A204.1 (cell line): Measurements from ENCODE around the gene FKBP8.

Source experiments
- FAIRE-seq: peaks from 2 replicates; lab custom pipeline; 2012; peaks lifted over from hg19 to GRCh38; lab: Jason Lieb, UNC

Gene FKBP8

DNA sequence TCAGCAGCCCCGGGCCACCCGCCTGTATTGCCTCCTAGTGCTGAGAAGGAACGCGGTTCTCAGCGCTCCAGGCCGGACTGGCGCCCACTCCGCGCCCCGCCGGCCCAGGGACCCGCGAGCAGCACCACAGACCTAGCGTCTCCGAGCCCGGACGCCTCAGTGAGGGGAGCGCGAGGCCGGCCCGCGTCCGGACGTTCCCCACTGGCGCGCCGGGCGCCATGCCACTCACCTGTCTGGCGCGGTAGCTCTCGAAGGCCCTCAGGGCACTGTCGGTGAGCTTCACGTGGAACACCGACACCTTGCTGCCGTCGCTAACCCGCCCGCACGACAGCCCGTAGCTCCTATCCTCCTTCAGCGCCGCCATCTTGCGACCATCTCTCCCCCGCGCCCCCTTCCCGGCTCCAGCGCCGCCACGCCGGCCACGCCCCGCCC lies 21.7 kb downstream of the FKBP8 start, which contains the start of gene ELL:
ELL (minus strand) TSS at position 379 of the 432 bp plus-strand sequence; CDS start at position 364, 15 bp downstream.
- no peak for FAIRE-seq

DNA sequence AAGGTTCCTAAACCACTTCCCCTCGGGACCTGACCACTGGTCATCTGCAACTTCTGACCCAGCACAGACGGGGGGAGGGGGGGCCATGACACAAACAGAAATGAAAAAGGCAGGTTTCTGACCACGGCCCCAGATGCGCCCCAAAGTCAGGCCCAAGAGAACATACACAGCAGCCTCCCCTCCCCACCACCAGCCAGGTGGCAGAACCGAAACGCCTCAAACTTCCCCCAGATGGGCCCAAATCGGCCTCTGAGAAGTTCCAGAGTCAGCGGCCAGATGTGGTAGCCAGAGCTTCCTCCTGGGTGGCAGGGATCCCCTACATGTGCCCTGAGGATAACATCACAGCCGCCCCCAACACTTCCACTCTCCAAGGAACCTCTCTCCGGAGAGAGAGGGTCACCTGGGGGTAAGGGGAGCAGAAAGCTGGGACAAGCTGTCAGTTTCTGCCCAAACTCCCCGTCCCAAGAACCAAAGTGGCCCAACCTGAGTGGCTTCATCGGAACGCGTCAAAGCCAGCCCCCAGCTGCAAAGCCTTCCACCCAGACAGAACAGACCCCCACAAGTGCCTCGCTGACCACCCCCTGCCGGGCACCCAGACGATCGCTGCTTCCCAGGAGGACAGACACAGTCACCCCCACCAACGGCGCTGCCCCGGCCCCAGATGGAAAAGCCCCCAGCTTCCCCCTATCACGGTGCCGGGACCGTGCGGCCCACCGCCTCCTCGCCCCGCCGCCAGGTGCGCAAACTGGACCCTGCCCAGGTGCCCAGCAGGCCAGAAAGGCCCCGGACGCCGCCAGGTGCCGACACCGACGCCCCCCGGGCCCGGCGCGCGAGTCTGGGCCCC lies 22.3 kb downstream of the FKBP8 start:
- FAIRE-seq: no peak

DNA sequence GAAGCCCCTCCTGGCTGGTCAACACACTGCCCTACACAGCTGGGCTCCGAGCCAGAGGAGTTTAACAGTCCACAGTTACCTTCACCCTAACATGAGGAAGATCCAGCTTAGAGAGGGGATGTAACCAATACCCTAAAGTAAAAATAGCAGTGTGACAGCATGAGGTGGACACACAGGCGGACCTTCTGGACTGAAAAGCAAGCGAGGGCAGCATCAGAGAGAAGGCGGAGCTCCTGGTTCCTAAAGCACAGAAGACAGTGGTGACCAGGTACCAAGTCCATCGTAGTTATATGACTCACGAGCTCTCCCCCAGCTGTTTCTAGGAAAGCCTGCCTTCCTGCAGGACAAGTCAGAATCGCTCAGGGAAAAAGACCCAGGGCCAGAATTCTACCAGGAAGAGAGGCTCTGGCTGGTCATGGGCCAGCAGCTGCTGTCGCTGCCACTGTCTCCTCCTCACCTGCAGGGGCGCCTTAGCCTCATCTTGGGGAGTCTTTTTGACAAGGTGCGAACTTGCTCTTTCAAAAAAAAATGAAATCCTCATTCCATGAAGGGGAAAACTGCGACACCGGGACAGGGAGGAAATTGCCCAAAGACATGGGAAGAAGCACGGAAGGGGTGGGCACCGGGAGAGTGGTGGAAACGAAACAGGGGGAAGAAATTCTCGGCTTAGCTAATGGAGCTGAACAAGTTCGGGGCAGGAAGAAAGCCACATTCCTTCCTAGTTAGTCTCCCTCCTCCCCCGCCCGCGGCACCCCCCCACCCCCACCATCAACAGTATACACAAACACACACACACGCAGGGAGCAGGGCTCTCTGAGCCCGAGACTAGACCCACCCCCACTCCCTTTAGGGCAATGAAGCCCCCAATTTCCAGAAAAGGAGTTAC lies 23.2 kb downstream of the FKBP8 start:
- no peak for FAIRE-seq

DNA sequence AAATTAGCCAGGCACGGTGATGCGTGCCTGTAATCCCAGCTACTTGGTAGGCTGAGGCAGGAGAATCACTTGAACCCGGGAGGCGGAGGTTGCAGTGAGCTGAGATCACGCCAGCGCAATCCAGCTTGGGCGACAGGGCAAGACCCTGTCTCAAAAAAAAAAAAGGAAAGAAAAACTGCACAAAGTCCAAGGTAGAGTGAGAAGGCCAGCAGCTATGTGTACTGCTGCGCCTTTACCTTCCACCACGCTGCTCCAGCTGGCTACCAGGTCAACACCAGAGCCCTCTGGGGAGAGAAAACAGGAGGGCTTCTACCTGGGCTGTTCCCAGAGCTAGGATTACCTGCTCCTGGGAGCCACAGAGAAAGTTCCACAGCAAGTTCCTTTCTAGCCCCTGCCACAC lies 24.7 kb downstream of the FKBP8 start:
- no peak for FAIRE-seq

DNA sequence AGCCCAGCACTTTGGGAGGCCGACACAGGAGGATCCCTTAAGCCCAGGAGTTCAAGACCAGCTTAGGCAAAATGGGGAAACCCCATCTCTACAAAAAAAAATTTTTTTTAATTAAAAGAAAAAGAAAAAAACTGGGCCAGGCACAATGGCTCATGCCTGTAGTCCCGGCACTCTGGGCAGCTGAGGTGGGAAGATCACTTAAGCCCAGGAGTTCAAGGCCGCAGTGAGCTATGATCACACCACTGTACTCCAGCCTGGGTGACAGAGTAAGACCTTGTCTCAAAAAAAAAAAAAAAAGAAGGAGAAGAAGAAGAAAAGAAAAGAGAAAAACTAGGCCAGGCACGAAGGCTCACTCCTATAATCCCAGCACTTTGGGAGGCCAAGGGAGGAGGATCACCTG lies 25.8 kb downstream of the FKBP8 start:
- no peak for FAIRE-seq

DNA sequence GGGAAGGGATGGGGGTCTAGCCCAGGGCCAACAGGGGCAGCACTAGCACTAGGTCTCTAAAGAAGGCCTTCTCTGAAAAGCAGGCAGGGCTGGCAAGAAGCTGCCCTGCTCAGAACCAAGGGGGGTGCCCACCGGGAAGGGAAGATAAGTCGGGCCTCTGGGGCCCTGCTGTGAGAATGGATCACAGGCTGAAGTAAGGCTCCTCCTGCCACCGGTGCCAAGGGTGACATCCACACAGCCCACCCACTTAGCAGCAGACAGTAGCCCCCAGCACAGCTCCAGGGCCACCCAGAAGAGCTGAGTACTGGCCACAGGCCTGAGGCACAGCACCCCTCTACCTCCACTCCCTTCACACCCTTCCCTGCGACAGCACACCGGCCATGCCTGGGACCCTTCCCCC lies 27.4 kb downstream of the FKBP8 start:
- FAIRE-seq: no peak

DNA sequence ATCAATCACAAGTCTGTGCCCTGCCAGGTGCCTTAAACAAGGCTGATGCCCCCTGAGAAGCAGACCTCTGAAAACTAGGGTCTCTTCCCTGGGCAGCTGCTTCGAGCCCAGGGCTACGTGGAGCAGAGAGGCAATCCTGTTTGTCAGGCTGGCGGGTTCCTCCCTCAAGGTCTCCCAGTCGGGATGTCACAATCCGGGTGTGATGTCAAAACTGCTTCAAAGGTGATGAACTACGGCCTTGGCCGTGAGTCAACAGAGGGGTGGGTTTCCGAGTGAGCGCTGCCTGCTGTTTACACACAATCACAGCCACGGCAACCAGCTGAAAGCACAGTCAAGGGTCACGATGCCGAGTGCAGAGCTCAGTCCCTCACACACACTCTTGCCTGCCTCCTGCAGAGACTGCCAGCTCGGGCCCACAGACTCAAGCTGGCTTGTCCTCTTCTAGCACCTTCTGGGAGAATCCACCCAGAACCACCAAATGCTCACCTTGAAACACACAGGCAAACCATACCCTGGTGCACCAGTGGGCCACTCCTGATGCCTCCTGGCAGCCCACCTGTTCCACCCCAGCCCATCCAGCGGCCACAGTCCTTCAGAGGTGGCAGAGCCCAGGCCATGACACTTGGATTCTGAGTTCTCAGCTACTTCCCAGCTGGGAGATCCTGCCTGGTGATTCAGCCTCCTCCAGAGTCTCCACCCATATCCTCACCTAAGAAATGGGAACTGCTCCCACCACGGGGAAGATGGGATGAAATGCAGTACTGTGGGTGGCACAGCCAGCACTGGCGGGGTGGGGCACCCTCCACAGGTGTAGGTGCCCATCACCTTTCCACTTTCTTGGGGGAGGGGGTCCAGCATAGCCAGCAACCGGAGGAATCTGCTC lies 28.3 kb downstream of the FKBP8 start:
- FAIRE-seq: no peak

DNA sequence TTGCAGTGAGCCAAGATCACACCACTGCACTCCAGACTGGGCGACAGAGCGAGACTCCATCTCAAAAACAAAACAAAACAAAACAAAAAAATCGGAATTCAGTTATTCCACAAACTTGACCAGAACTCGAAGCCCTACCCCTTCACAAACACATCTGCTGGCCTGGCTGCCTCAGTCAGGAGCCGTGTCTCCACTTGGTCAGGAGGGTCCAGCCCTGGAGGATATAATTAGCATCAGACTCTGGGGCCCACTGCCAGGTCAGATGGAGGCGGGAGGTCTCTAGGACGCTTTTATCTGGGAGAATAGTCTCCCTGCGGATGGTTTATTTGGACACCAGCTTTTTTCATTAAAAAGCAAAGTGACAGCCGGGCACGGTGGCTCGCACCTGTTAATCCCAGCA lies 29.5 kb downstream of the FKBP8 start:
- FAIRE-seq: no peak

DNA sequence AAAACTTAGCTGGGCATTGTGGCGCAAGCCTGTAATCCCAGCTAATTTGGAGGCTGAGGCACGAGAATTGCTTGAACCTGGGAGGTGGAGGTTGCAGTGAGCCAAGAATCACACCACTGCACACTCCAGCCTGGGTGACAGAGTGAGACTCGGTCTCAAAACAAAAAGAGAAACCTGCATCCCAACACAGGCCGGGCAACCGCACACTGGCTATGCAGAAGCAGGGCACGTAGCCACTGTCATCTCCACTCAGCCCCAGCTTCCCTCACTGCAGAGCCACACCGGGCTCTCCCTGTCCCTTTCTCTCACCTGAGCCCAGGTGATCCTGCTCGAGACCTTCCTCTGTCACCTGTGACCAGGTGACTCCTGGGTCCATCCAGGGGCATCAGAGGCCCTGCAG lies 33.2 kb downstream of the FKBP8 start:
- no peak for FAIRE-seq

DNA sequence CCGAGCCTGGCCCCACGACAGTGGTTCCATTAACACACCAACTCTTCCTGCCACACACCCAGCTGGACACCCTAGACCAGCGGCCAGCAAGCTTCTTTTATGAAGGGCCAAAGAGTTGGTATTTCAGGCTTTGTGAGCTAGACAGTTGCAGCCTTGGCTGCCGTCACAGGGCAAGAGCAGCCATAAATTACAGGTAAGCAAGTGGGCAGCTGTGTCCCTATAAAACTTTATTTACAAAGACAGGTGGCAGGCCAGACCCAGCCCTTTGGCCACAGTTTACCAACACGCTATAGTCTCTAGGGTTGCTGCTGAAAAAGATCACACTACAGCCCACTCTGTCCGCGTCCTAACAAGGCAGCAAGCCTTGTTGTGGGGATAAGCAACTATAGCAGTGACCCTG lies 34.8 kb downstream of the FKBP8 start:
- FAIRE-seq: no peak

DNA sequence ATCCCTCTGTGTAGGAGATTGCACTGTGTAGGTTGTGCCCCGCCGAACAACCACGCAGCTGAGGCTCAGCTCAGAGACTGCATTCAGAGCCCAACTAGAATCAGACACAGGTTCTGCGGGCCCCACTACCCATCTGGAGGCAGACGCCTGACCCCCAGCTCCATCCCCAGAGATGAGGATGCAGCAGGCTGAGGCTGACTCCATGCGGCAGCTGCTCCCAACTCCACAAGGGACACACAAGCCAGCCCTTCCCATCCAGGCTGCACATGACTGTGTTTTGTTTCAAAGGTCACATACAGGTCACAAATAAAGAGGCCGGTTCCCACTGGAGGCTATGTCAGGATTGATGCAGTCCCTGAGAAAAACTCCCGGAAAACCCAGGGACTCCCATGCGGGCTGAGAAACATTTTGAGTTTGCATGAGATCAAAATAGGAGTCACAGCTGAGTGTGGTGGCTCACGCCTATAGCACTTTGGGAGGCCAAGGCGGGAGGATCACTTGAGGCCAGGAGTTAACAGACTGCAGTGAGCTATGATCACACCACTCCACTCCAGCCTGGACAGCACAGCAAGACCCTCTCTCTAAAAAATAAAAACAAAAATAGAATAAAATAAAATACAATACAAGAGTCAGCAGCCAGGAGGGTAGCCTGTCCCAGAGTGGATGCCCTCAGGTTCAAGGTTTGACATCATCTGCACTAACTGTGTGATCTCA lies 35.5 kb downstream of the FKBP8 start:
- FAIRE-seq: no peak

DNA sequence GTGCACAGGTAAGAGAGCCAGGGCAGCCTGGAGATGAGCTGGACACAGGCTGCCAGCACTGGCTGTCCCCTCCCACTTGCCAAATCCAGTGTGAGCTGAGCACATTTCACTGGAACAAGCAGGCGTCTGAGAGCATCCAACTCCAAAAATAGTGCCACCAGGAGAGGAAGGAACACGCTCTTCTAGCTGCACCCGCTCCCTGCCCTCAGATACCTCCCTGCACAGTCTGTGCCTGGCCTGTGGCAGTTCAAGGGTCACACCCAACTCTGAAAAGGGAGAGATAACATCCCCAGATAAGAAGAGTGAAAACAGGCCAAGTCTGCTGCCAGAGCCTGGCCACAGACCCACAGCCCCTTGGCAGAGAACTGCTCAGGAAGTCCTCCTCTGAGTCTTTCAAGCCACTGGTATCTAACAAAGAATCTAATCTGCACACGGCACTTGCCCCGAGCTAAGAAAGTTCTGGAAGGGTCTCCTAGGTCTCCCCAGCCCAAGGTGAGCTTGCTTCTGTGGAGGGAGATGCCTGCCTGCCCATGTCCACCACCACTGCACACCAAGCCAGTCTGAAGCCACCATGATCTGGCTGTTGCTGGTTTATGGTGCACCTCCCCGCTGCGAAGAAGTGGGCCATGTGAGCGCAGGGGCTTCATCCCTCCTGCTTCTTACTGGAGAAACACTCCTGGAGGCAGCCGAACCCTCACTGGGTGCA lies 36.2 kb downstream of the FKBP8 start:
- no peak for FAIRE-seq

DNA sequence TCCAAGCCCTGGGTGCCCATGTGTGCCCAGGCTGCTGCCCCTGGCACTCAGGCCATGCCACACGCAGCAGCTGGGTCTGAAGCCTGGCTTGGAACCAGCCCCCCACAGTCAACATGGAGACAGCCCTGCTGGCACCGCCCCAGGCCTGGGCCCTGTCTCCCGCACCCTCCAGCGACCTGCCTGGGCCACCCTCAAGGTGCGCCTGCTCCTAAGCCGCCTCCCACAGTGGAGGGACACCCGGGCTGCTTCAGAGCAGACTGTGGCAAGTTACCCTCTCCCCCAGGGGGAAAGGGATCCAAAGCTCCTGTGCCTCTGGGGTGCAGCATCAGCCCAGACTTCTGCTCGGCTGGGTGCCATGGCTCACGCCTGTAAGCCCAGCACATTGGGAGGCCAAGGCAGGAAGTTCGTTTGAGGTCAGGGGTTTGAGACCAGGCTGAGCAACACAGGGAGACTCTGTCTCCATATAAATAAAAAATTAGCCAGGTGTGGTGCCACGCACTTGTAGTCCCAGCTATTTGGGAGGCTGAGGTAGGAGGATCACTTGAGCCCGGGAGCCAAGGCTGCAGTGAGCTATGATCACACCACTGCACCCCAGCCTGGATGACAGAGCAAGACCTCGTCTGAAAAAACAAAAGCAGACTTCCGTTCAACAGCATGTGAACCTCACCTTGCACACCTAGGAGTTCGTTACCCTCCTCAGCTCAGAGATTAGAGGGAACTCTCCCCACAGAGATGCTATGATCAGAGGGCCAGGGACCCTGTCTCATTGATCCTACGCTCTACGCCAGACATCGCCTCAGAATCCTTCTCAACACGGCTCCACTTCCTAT lies 37.1 kb downstream of the FKBP8 start:
- no peak for FAIRE-seq

DNA sequence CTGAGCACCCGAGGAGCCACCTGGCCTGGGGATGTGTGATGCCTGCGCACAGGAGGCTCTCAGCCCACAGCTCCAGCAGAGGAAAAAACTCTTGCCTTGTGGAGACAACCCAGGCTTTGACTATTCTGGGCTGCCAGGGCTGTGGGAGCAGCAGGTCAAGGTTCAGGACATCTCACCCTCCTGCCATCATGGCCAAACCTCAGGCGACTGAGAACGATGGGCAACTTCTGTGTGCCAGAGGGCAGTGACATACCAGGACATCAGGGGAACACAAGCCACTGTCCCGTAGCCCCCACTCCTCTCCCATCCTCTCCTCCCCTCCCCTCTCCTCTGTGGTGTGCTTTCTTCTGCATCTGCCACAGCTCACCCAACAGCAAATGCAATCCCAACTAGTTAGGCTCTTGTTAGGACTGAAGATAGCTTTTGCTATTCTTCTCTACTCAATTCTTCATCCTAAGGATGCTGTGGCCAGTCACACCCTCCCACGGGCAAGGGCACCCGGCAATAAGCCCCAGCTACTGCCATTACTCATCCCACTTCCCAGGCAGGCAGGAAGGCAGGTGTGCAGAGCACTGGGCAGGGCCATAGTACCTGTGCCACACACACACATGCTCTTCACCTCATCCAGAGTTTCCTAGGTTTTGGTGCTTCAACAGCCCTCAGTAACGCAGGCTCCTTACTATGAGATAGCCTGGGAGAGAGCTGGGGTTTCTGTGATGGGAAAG lies 38.3 kb downstream of the FKBP8 start:
- FAIRE-seq: no peak

DNA sequence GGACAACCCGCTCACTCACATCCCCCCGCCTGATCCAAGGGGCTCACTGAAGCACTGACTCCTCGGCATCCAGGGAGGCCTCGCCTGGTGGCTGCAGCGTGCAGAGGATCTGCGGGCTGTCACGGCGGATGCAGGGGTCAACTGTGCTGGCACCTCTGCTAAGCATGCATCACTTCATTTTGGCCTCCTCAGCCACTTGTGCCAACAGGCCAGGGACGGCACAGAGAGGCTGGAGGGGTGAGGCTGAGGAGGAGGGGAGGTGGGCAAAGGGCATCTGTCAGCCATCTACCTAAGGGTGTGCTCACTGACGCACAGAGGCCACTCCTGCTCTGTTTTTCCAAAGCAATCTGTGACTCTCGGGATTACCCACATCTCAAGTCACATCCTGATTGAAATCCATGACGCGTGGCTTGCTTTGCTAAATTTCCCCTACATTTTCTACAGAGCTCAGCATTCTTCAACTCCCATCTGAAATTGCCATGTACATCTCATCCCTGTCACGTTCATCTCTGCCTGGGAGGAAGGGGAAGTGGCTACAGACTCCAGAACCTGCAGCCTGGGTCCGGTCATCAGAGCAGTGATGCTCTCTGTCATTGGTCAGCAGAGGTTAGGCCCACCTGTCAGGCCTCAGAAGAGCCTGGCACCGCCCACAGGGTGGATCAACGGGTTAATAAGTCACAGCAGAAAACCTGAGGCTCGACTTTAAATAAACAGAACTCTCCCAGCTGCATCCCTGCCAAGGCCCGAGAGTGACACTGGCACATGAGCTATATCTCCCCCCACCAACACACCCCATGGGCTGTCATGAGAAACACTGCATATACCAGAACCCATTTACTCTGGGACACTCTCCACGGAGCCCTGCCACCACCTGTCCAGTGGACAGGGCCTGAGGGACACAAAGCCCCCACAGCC lies 39.1 kb downstream of the FKBP8 start:
- FAIRE-seq: no peak

DNA sequence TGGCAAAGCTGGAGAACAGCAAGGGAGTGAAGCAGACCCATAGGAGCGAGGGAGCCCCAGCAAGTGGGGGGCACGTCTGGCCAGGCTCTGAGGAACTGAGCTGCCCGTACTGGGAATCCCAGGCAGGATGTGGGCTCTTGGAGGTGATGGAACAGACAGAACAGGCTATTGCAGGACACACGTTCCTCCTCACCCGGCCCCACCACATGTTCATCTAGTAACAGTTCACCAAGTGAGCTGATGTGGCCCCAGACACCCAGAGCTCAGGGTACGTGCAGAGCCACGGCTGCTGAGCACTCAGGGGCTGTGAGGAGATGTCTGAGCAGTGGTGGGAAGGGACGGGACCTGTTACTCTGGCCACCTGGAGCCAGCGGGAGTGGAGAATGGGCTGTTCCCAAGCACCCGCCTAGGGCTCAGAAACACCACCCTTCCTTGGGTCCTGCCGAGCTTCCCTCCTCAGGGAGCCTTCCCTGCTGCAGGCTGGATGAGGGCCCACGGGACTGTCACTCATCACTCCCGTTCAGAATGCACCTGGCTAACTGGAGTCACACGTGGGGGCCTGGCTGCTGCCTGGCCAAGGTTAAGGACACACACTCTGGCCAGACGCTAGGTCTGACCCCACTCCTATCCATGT lies 39.9 kb downstream of the FKBP8 start:
- FAIRE-seq: no peak

DNA sequence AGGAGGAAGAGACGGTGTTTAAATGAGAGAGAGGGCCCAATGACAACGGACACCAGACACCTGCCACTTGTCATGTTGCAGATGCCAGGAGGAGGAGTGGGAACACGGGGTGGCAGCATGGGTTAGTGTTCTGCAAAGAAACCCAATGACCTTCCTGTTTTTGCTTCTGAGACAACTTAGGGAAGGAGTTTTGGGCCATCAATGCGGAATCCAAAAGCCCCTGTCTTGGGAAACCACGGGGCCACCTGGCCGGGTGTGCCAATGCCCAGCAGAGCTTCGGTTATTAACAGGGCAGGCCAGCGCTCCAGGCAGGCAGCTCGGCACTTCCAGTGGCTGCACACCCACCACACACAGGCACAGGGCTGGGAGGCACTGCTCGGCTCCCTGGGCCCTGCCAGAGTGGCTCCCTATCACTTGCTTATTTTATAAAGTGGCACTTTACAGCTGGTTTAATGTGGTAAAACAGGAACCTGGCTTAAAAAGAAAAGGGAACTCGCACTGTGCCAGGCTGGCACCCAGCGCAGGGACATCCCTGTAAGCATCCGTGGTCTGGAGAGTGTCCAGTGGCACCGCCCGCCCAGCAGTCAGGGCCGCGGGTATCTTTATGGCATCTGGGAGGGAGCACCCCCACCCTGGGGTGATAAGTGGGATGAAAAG lies 40.6 kb downstream of the FKBP8 start:
- FAIRE-seq: no peak
